ENCODE measurements around the gene KIF26B.
"Not testable (repeated sequence)": the region's sequence is repeated elsewhere in the genome, so short reads cannot be mapped to it uniquely, and the experiment has no call there.

The KIF26B gene

GRCh38 chr1:245701631-245702030, 546.8 kb downstream of the KIF26B start:
- DNase-seq (ENCODE audit: low read depth): no peak

GRCh38 chr1:245702346-245702745, 547.6 kb downstream of the KIF26B start:
- DNase-seq (ENCODE audit: low read depth): no peak

- no peak for DNase-seq (ENCODE audit: low read depth)
Measured at GRCh38 chr1:245704341-245704740, 549.6 kb downstream of the KIF26B start.

GRCh38 chr1:245704765-245705164, 550.0 kb downstream of the KIF26B start:
- DNase-seq (ENCODE audit: low read depth): no peak

- DNase-seq (ENCODE audit: low read depth): no peak
Measured at GRCh38 chr1:245707941-245708340, 553.2 kb downstream of the KIF26B start.

GRCh38 chr1:245710961-245711903, 556.4 kb downstream of the KIF26B start:
- DNase-seq (ENCODE audit: low read depth): no peak

- DNase-seq (ENCODE audit: low read depth): not testable (repeated sequence)
Measured at GRCh38 chr1:245714027-245714426, 559.2 kb downstream of the KIF26B start.

- DNase-seq (ENCODE audit: low read depth): no peak
Measured at GRCh38 chr1:245715291-245715701, 560.5 kb downstream of the KIF26B start.

GRCh38 chr1:245715970-245716369, 561.2 kb downstream of the KIF26B start:
- DNase-seq (ENCODE audit: low read depth): no peak

GRCh38 chr1:245716561-245716960, 561.8 kb downstream of the KIF26B start:
- DNase-seq (ENCODE audit: low read depth): no peak

- DNase-seq (ENCODE audit: low read depth): no peak
Measured at GRCh38 chr1:245717611-245718010, 562.8 kb downstream of the KIF26B start.

- DNase-seq (ENCODE audit: low read depth): no peak
Measured at GRCh38 chr1:245718123-245718522, 563.3 kb downstream of the KIF26B start.

GRCh38 chr1:245718951-245719350, 564.2 kb downstream of the KIF26B start:
- DNase-seq (ENCODE audit: low read depth): no peak

GRCh38 chr1:245721488-245721887, 566.7 kb downstream of the KIF26B start:
- no peak for DNase-seq (ENCODE audit: low read depth)

GRCh38 chr1:245728035-245728434, 573.2 kb downstream of the KIF26B start:
- not testable (repeated sequence) for DNase-seq (ENCODE audit: low read depth)

GRCh38 chr1:245730801-245731200, 576.0 kb downstream of the KIF26B start:
- DNase-seq (ENCODE audit: low read depth): no peak

- DNase-seq (ENCODE audit: low read depth): not testable (repeated sequence)
Measured at GRCh38 chr1:245740336-245740735, 585.6 kb downstream of the KIF26B start.

- DNase-seq (ENCODE audit: low read depth): no peak
Measured at GRCh38 chr1:245742896-245743295, 588.1 kb downstream of the KIF26B start.

GRCh38 chr1:245748240-245748639, 593.5 kb downstream of the KIF26B start:
- no peak for DNase-seq (ENCODE audit: low read depth)

GRCh38 chr1:245748646-245749045, 593.9 kb downstream of the KIF26B start:
- no peak for DNase-seq (ENCODE audit: low read depth)

- DNase-seq (ENCODE audit: low read depth): no peak
Measured at GRCh38 chr1:245749053-245749452, 594.3 kb downstream of the KIF26B start.

- no peak for DNase-seq (ENCODE audit: low read depth)
Measured at GRCh38 chr1:245750261-245750660, 595.5 kb downstream of the KIF26B start.

GRCh38 chr1:245751116-245751515, 596.3 kb downstream of the KIF26B start:
- DNase-seq (ENCODE audit: low read depth): no peak

Measured in activated T-cell treated with anti-CD3 and anti-CD28 coated beads for 48 hours (primary cell).